Transverse colon (tissue), 4 donors: ENCODE data around the gene CHCHD4. TPM values are rescaled to one million over a fixed set of nuclear protein-coding genes. Genes with fewer than 3 reads are reported as not detected.

Source experiments
- DNase-seq: peaks from one replicate; pipeline ENCODE4 v3.0.0-alpha.2; 2019
- H3K27ac ChIP-seq, 4 donors: fragments of 200-600 bp; sonication (generic); 2 replicates each; pipeline ENCODE4 v1.5.1; 2016 to 2018; ENCODE audit warnings: inconsistent platforms in 4 of 4
- H3K27me3 ChIP-seq: fragments of 200-600 bp; sonication (generic); 2 replicates; pipeline ENCODE4 v1.5.1; 2017; ENCODE audit warnings: inconsistent platforms
- H3K36me3 ChIP-seq, 4 donors: fragments of 200-600 bp; sonication (generic); 2 replicates each; pipeline ENCODE4 v1.5.1; 2017 to 2019; ENCODE audit warnings: inconsistent platforms in 4 of 4
- H3K4me1 ChIP-seq, 4 donors: fragments of 200-600 bp; sonication (generic); 2 replicates each; pipeline ENCODE4 v1.5.1; 2017 to 2020; ENCODE audit warnings: inconsistent platforms in 4 of 4
- H3K4me3 ChIP-seq, 4 donors: fragments of 200-600 bp; sonication (generic); 1 replicate in 1 of 4; 2 replicates in 3 of 4; pipeline versions ENCODE4 v1.5.1 to v1.6.1; 2017 to 2019; ENCODE audit warnings: inconsistent platforms in 4 of 4
- H3K9me3 ChIP-seq, 2 donors: fragments of 200-600 bp; sonication (generic); 2 replicates each; pipeline ENCODE4 v1.5.1; 2017 to 2019; ENCODE audit warnings: inconsistent platforms in 2 of 2
- CTCF ChIP-seq, 5 experiments: fragments of 200-600 bp in 3 of 5; fragments of 450-650 bp in 2 of 5; sonication (generic) in 3 of 5; IDR thresholded peaks; 1 replicate in 2 of 5; 2 replicates in 3 of 5; pipeline ENCODE4 v1.5.1; 2016 to 2017; ENCODE audit warnings: antibody characterized with exemption in 5 of 5, inconsistent platforms in 3 of 5, mild to moderate bottlenecking in 2 of 5, moderate library complexity in 1 of 5
- EP300 ChIP-seq: sonication (generic); formaldehyde crosslinking; IDR thresholded peaks from one replicate; pipeline ENCODE4 v1.6.1; 2017; ENCODE audit warnings: antibody characterized with exemption, low read depth
- POLR2A ChIP-seq: fragments of 450-650 bp; IDR thresholded peaks from one replicate; pipeline ENCODE4 v1.6.1; 2016; ENCODE audit warnings: antibody characterized with exemption, mild to moderate bottlenecking, moderate library complexity
- POLR2AphosphoS5 ChIP-seq, 3 donors: sonication (generic); formaldehyde crosslinking; IDR thresholded peaks; one replicate each; pipeline ENCODE4 v1.6.1; 2016; ENCODE audit warnings: antibody characterized with exemption in 3 of 3
- WGBS, 2 donors: methylation state at CpG; one replicate each; pipeline ENCODE4 v1.1.5; 2018; ENCODE audit warnings: low coverage in 1 of 2; 5-methylcytosine and 5-hydroxymethylcytosine counted together
- in situ Hi-C, 4 donors: fragments of 200-750 bp; cut with MboI; loops; one replicate each; pipeline versions ENCODE4 v1.15.0 to v1.15.1; 2017; ENCODE audit warnings: low sequenced_read_pairs in 3 of 4, low pct_ligation_motif_present in 1 of 4, low pct_unique_long_range_greater_than_20kb in 1 of 4
- intact Hi-C: fragments of 100-400 bp; cut with DNase I; formaldehyde crosslinking; loops from one replicate; pipeline ENCODE4 v1.15.1; 2023; ENCODE audit warnings: low total_unique reads
- total RNA-seq, 4 donors: library from RNA; depleted of rRNA; stranded (reverse); fragments of >200 nt; gene quantifications; one replicate each; pipeline ENCODE4 v1.1.0, GENCODE V29; 2016

Gene CHCHD4
- total RNA-seq, 4 donors from 2014 or later, result 0.80 to 22.1 (median 13.5) TPM

GRCh38 chr3:14159426-14159825, 34.8 kb upstream of the CHCHD4 start:
- Histone ChIP-seq H3K4me3 (no peak overlapping the region), H3K27me3 (no peaks in the 10 kb centered on the region), H3K36me3 (peaks cover 0 to 78% (median 37%) of the 10 kb centered on the region in 4 donors), H3K27ac (no peak overlapping the region), H3K9me3 (peaks cover 4 to 7% of the 10 kb centered on the region in 2 donors), H3K4me1 (no peaks in the 10 kb centered on the region)
- 97 to 100% methylated on average over 8 of the region's 8 CpGs for WGBS, 2 donors
- in situ Hi-C loops (loop anchor here in 1 of 4 donors (25.0 kb wide), 1 partner anchor 272 kb away; the partner anchor contains the start of gene WNT7A), intact Hi-C loops (no loop called here)
- no peak for TF ChIP-seq CTCF (IDR thresholded peaks at IDR 0.05)
- no peak for TF ChIP-seq POLR2AphosphoS5 (IDR thresholded peaks at IDR 0.05)
- TF ChIP-seq POLR2A, result no peak
- no peak for DNase-seq

GRCh38 chr3:14158370-14158769, 33.7 kb upstream of the CHCHD4 start:
- Histone ChIP-seq H3K4me3 (no peak overlapping the region), H3K4me1 (no peaks in the 10 kb centered on the region), H3K36me3 (peaks cover 0 to 67% (median 31%) of the 10 kb centered on the region in 4 donors), H3K27ac (no peak overlapping the region), H3K9me3 (peaks cover 4 to 7% of the 10 kb centered on the region in 2 donors), H3K27me3 (no peaks in the 10 kb centered on the region)
- intact Hi-C loops, result no loop called here
- DNase-seq, result no peak
- in situ Hi-C loops, result loop anchor here in 1 of 4 donors (25.0 kb wide), 1 partner anchor 271 kb away; the partner anchor contains the start of gene WNT7A
- WGBS, 2 donors, result 97% methylated on average over 14 of the region's 14 CpGs; no CpG with 5 or more reads in 1 of the 2 donors
- TF ChIP-seq EP300 (no peak), POLR2A (no peak), CTCF (IDR thresholded peaks at IDR 0.05) (no peak), POLR2AphosphoS5 (IDR thresholded peaks at IDR 0.05) (no peak)

GRCh38 chr3:14157951-14158350, 33.3 kb upstream of the CHCHD4 start:
- Histone ChIP-seq H3K27me3 (no peaks in the 10 kb centered on the region), H3K27ac (no peak overlapping the region), H3K4me3 (no peak overlapping the region), H3K36me3 (peaks cover 0 to 64% (median 29%) of the 10 kb centered on the region in 4 donors), H3K4me1 (no peaks in the 10 kb centered on the region), H3K9me3 (peaks cover 4 to 7% of the 10 kb centered on the region in 2 donors)
- intact Hi-C loops (no loop called here), in situ Hi-C loops (loop anchor here in 1 of 4 donors (25.0 kb wide), 1 partner anchor 271 kb away; the partner anchor contains the start of gene WNT7A)
- TF ChIP-seq POLR2A, result no peak
- TF ChIP-seq EP300, result no peak
- no peak for TF ChIP-seq POLR2AphosphoS5 (IDR thresholded peaks at IDR 0.05)
- TF ChIP-seq CTCF (IDR thresholded peaks at IDR 0.05), result no peak
- DNase-seq, result no peak
- WGBS, 2 donors, result 98 to 100% methylated on average over 3 to 9 of the region's 9 CpGs

- intact Hi-C loops (no loop called here), in situ Hi-C loops (loop anchor here in 1 of 4 donors (25.0 kb wide), 1 partner anchor 270 kb away; the partner anchor contains the start of gene WNT7A)
- 93 to 95% methylated on average over 5 to 13 of the region's 13 CpGs for WGBS, 2 donors
- TF ChIP-seq CTCF (IDR thresholded peaks at IDR 0.05) (no peak), POLR2A (no peak), EP300 (no peak), POLR2AphosphoS5 (IDR thresholded peaks at IDR 0.05) (no peak)
- peaks cover 0 to 58% (median 25%) of the 10 kb centered on the region in 4 donors for H3K36me3 ChIP-seq
- peaks cover 4 to 7% of the 10 kb centered on the region in 2 donors for H3K9me3 ChIP-seq
- H3K4me3 ChIP-seq, result no peak overlapping the region
- H3K27me3 ChIP-seq, result no peaks in the 10 kb centered on the region
- no peak overlapping the region for H3K27ac ChIP-seq
- no peak for DNase-seq
- no peaks in the 10 kb centered on the region for H3K4me1 ChIP-seq
These were observed 32.3 kb upstream of the CHCHD4 start for GRCh38 chr3:14156843-14157561.
